Liver (tissue), 5 donors: ENCODE data around the gene TMEM222. TPM values are rescaled to one million over a fixed set of nuclear protein-coding genes. Genes with fewer than 3 reads are reported as not detected.

Experiments used
- polyA plus RNA-seq, 2 donors: library from polyadenylated mRNA; stranded (reverse) in 1 of 2; unstranded in 1 of 2; fragments of 200-250 nt in 1 of 2; fragments of >200 nt in 1 of 2; fragmentation: Nextera tagmentation in 1 of 2; extraction: Ambion mirVana in 1 of 2; gene quantifications; one replicate each; pipeline versions ENCODE4 v1.2.1 to v1.2.3, GENCODE V29; 2013 to 2015
- small RNA-seq: library from RNA; depleted of rRNA; stranded (forward); fragments of <200 nt; gene quantifications from one replicate; pipeline ENCODE3, GENCODE V24; 2014
- total RNA-seq, 2 donors: library from RNA; depleted of rRNA; stranded (reverse); fragments of >200 nt; gene quantifications; one replicate each; pipeline ENCODE4 v1.2.3, GENCODE V29; 2014
- donor health status: healthy.
- donor health status: healthy.
- donor health status: healthy.

TMEM222 gene
- total and polyA plus RNA-seq, 4 donors: 14.7 to 32.9 (median 21.8) TPM

Small RNA genes within 50 kb of the gene (small RNA-seq; reads per million reads assigned to genes)
- not detected for gene RNU6-48P

Other genes with a start within 250 kb of the TMEM222 start
- 1 to 10 TPM; 1.3 to 3.2 TPM for gene SLC9A1, start 167.0 kb upstream of the TMEM222 start, total RNA-seq
- gene SLC9A1, start 167.0 kb upstream of the TMEM222 start, polyA plus RNA-seq: 1 to 10 TPM; 1.3 to 1.7 TPM
- 10 to 100 TPM; 19.8 to 25.0 TPM for gene WDTC1, start 87.5 kb upstream of the TMEM222 start, total RNA-seq
- 10 to 100 TPM in 1 of 2 donors, 1 to 10 TPM in 1; 4.6 to 19.4 TPM for gene WDTC1, start 87.5 kb upstream of the TMEM222 start, polyA plus RNA-seq
- gene SYTL1, start 19.9 kb downstream of the TMEM222 start, total RNA-seq: 1 to 10 TPM; 1.9 to 3.9 TPM
- under 1 TPM; 0.73 to 0.93 TPM for gene SYTL1, start 19.9 kb downstream of the TMEM222 start, polyA plus RNA-seq
- 1 to 10 TPM; 1.3 to 8.3 TPM for gene MAP3K6, start 44.8 kb downstream of the TMEM222 start, total RNA-seq
- 1 to 10 TPM; 3.4 to 4.6 TPM for gene MAP3K6, start 44.8 kb downstream of the TMEM222 start, polyA plus RNA-seq
- 100 to 1,000 TPM in 1 of 2 donors, 10 to 100 TPM in 1; 87.3 to 146 TPM for gene FCN3, start 52.7 kb downstream of the TMEM222 start, total RNA-seq
- gene FCN3, start 52.7 kb downstream of the TMEM222 start, polyA plus RNA-seq: 100 to 1,000 TPM; 127 to 310 TPM
- gene CD164L2, start 61.2 kb downstream of the TMEM222 start, total RNA-seq: not detected
- not detected for gene CD164L2, start 61.2 kb downstream of the TMEM222 start, polyA plus RNA-seq
- gene GPR3, start 70.5 kb downstream of the TMEM222 start, total RNA-seq: under 1 TPM in 1 of 2 donors, not detected in 1; under 0.01 TPM
- gene GPR3, start 70.5 kb downstream of the TMEM222 start, polyA plus RNA-seq: under 1 TPM in 1 of 2 donors, not detected in 1; 0.30 TPM
- gene WASF2, start 168.0 kb downstream of the TMEM222 start, total RNA-seq: 10 to 100 TPM; 15.1 to 37.7 TPM
- 10 to 100 TPM; 11.6 to 22.4 TPM for gene WASF2, start 168.0 kb downstream of the TMEM222 start, polyA plus RNA-seq